Glomerular visceral epithelial cell (primary cell): ENCODE data around the gene C16orf96.
"Not testable (repeated sequence)": the region's sequence is repeated elsewhere in the genome, so short reads cannot be mapped to it uniquely, and the experiment has no call there.

ENCODE experiments used
- DNase-seq: peaks from one replicate; pipeline ENCODE4 v3.0.0-alpha.2; 2016; ENCODE audit errors: extremely low spot score

C16orf96 gene

GRCh38 chr16:4566144-4566543, 10.0 kb downstream of the C16orf96 start:
- DNase-seq: no peak

- no peak for DNase-seq
Measured at GRCh38 chr16:4570086-4570485, 13.9 kb downstream of the C16orf96 start.

- no peak for DNase-seq
Measured at GRCh38 chr16:4570688-4571321, 14.7 kb downstream of the C16orf96 start.

GRCh38 chr16:4572715-4573114, 16.6 kb downstream of the C16orf96 start:
- DNase-seq: no peak

- not testable (repeated sequence) for DNase-seq
Measured at GRCh38 chr16:4573926-4574325, 17.8 kb downstream of the C16orf96 start.

- no peak for DNase-seq
Measured at GRCh38 chr16:4574919-4575705, 19.0 kb downstream of the C16orf96 start.

- no peak for DNase-seq
Measured at GRCh38 chr16:4576008-4576407, 19.9 kb downstream of the C16orf96 start.

- DNase-seq: no peak
Measured at GRCh38 chr16:4578961-4579530, 22.9 kb downstream of the C16orf96 start.

- DNase-seq: peak; percentile 15
Measured at GRCh38 chr16:4580250-4580649, 24.1 kb downstream of the C16orf96 start.

- no peak for DNase-seq
Measured at GRCh38 chr16:4583906-4584305, 27.8 kb downstream of the C16orf96 start.

- no peak for DNase-seq
Measured at GRCh38 chr16:4586291-4586690, 30.2 kb downstream of the C16orf96 start.

- no peak for DNase-seq
Measured at GRCh38 chr16:4588386-4588785, 32.2 kb downstream of the C16orf96 start.

GRCh38 chr16:4588961-4589360, 32.8 kb downstream of the C16orf96 start:
- DNase-seq: no peak

- DNase-seq: no peak
Measured at GRCh38 chr16:4591191-4591590, 35.1 kb downstream of the C16orf96 start.

- DNase-seq: no peak
Measured at GRCh38 chr16:4591706-4592470, 35.7 kb downstream of the C16orf96 start.

- no peak for DNase-seq
Measured at GRCh38 chr16:4593086-4593485, 36.9 kb downstream of the C16orf96 start.

GRCh38 chr16:4594433-4595410, 38.6 kb downstream of the C16orf96 start:
- no peak for DNase-seq

- peak; percentile 78 for DNase-seq
Measured at GRCh38 chr16:4597174-4597573, 41.0 kb downstream of the C16orf96 start.

- no peak for DNase-seq
Measured at GRCh38 chr16:4599037-4599436, 42.9 kb downstream of the C16orf96 start.

- DNase-seq: no peak
Measured at GRCh38 chr16:4599545-4599944, 43.4 kb downstream of the C16orf96 start.
